ENCODE data around the gene GIT2.

DNA sequence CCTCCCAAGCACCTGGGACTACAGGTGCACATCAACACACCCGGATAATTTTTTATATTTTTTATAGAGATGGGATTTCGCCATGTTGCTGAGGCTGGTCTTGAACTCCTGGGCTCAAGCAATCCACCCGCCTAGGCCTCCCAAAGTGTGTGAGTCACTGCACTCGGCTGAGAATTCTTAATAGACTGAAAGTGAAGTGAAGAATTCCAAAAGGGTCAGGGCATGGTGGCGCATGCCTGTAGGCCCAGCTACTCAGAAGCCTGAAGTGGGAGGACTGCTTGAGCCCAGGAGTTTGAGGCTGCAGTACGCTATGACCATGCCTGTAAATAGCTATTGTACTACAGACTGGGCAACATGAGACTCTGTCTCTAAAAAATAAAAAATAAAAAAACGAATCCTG, 52.4 kb downstream of the GIT2 start:
- TF ChIP-seq, protein P1, sequence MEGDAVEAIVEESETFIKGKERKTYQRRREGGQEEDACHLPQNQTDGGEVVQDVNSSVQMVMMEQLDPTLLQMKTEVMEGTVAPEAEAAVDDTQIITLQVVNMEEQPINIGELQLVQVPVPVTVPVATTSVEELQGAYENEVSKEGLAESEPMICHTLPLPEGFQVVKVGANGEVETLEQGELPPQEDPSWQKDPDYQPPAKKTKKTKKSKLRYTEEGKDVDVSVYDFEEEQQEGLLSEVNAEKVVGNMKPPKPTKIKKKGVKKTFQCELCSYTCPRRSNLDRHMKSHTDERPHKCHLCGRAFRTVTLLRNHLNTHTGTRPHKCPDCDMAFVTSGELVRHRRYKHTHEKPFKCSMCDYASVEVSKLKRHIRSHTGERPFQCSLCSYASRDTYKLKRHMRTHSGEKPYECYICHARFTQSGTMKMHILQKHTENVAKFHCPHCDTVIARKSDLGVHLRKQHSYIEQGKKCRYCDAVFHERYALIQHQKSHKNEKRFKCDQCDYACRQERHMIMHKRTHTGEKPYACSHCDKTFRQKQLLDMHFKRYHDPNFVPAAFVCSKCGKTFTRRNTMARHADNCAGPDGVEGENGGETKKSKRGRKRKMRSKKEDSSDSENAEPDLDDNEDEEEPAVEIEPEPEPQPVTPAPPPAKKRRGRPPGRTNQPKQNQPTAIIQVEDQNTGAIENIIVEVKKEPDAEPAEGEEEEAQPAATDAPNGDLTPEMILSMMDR (IDR thresholded peaks at IDR 0.05; ENCODE audit: low read depth, low read length, poor library complexity, severe bottlenecking) = no peak
- no peak for TF ChIP-seq EZH2phosphoT487 (IDR thresholded peaks at IDR 0.05; ENCODE audit: borderline replicate concordance, low read length)
